Mucosa of descending colon (tissue), 3 donors: ENCODE data around the gene SH2D6. TPM values are rescaled to one million over a fixed set of nuclear protein-coding genes. Genes with fewer than 3 reads are reported as not detected.
"Not testable (repeated sequence)": the region's sequence is repeated elsewhere in the genome, so short reads cannot be mapped to it uniquely, and the experiment has no call there.

Source experiments
- ATAC-seq: fragments of 200-7000 bp; cut with Tn5 transposase; one replicate; pipeline ENCODE4 v1.9.1; 2020; ENCODE audit warnings: mild to moderate bottlenecking, moderate library complexity
- DNase-seq, 3 donors: peaks; one replicate each; pipeline ENCODE4 v3.0.0-alpha.2; 2020
- H3K36me3 ChIP-seq: fragments of 200-600 bp; one replicate; pipeline ENCODE4 v1.8.0; 2021; ENCODE audit warnings: low read depth, mild to moderate bottlenecking
- H3K4me1 ChIP-seq: fragments of 200-600 bp; one replicate; pipeline ENCODE4 v1.8.0; 2021; ENCODE audit warnings: low read depth, mild to moderate bottlenecking
- H3K4me3 ChIP-seq: fragments of 200-600 bp; one replicate; pipeline ENCODE4 v1.8.0; 2021; ENCODE audit warnings: mild to moderate bottlenecking
- H3K9me3 ChIP-seq: fragments of 200-600 bp; one replicate; pipeline ENCODE4 v1.8.0; 2021; ENCODE audit warnings: mild to moderate bottlenecking
- CTCF ChIP-seq: fragments of 200-600 bp; IDR thresholded peaks from one replicate; pipeline ENCODE4 v1.8.0; 2022; ENCODE audit warnings: antibody characterized with exemption, mild to moderate bottlenecking
- intact Hi-C, 2 donors: fragments of 100-400 bp; cut with DNase I in 1 of 2; cut with micrococcal nuclease in 1 of 2; formaldehyde crosslinking; loops; one replicate each; pipeline versions ENCODE4 v1.11.0 to v1.11.1; 2022; cut with DNase I, micrococcal nuclease
- total RNA-seq, 3 donors: library from RNA; stranded (reverse); fragmentation: NEBNext Ultra II Directional in 2 of 3; extraction: Animal tissue kit (Norgen Biotek cat#: 25700) in 2 of 3; gene quantifications; one replicate each; pipeline versions ENCODE4 v1.2.1 to v1.2.4, GENCODE V29; 2021 to 2023
- donor health status: DM: no; HTN: no; CAD: no; lungs with moderate emphysema.
- donor health status: DM: no; HTN: no; CAD: no.
- donor health status: DM: no; HTN: yes; CAD: no.

Gene SH2D6
- total RNA-seq, 3 donors from 2014 or later, result 6.7 to 13.1 (median 8.6) TPM

GRCh38 chr2:85377083-85377482, 41.4 kb upstream of the SH2D6 start:
- Histone ChIP-seq H3K4me3 (no peak overlapping the region), H3K9me3 (peaks cover 6% of the 10 kb centered on the region), H3K4me1 (no peaks in the 10 kb centered on the region), H3K36me3 (no peaks in the 10 kb centered on the region)
- ATAC-seq, result no peak
- no peak for DNase-seq
- intact Hi-C loops, result no loop called here
- no peak for TF ChIP-seq CTCF

GRCh38 chr2:85378257-85378656, 40.3 kb upstream of the SH2D6 start:
- H3K4me3 ChIP-seq, result no peak overlapping the region
- no peaks in the 10 kb centered on the region for H3K4me1 ChIP-seq
- DNase-seq (no peak), ATAC-seq (no peak)
- H3K9me3 ChIP-seq, result peaks cover 6% of the 10 kb centered on the region
- no peaks in the 10 kb centered on the region for H3K36me3 ChIP-seq
- intact Hi-C loops, result no loop called here
- no peak for TF ChIP-seq CTCF

GRCh38 chr2:85380048-85380447, 38.5 kb upstream of the SH2D6 start:
- H3K4me3 ChIP-seq, result no peak overlapping the region
- ATAC-seq, result no peak
- no peaks in the 10 kb centered on the region for H3K4me1 ChIP-seq
- peaks cover 6% of the 10 kb centered on the region for H3K9me3 ChIP-seq
- TF ChIP-seq CTCF, result no peak
- intact Hi-C loops, result no loop called here
- DNase-seq, result no peak
- H3K36me3 ChIP-seq, result no peaks in the 10 kb centered on the region

GRCh38 chr2:85383151-85383550, 35.4 kb upstream of the SH2D6 start:
- H3K4me3 ChIP-seq, H3K36me3 ChIP-seq, ATAC-seq, H3K9me3 ChIP-seq, DNase-seq, intact Hi-C loops, H3K4me1 ChIP-seq: not testable (repeated sequence)

- DNase-seq (no peak), ATAC-seq (no peak)
- Histone ChIP-seq H3K4me1 (no peaks in the 10 kb centered on the region), H3K4me3 (no peak overlapping the region), H3K36me3 (no peaks in the 10 kb centered on the region), H3K9me3 (peaks cover 6% of the 10 kb centered on the region)
- intact Hi-C loops, result no loop called here
- TF ChIP-seq CTCF, result no peak
Observed at GRCh38 chr2:85383850-85384249, 34.7 kb upstream of the SH2D6 start.

- DNase-seq, result no peak
- H3K4me1 ChIP-seq, result no peaks in the 10 kb centered on the region
- intact Hi-C loops, result no loop called here
- H3K4me3 ChIP-seq, result no peak overlapping the region
- ATAC-seq, result no peak
- no peak for TF ChIP-seq CTCF
- no peaks in the 10 kb centered on the region for H3K36me3 ChIP-seq
- no peaks in the 10 kb centered on the region for H3K9me3 ChIP-seq
Observed at GRCh38 chr2:85385746-85386145, 32.8 kb upstream of the SH2D6 start.
